PC-9 (cell line): Measurements from ENCODE around the gene SLC22A31. TPM values are rescaled to one million over a fixed set of nuclear protein-coding genes. Genes with fewer than 3 reads are reported as not detected.

Experiments used
- BruUV-seq: library from RNA; stranded (reverse); fragments of 400-500 nt; replicated peaks from 2 replicates; lab custom pipeline; 2021; lab: Mats Ljungman, UMichigan
- CTCF ChIA-PET: fragments of 300-600 bp; sonication (Branson Sonifier 250); formaldehyde crosslinking; loops from one replicate; lab custom pipeline; 2022; ENCODE audit warnings: antibody characterized with exemption; lab: Charles Lee
- POLR2A ChIA-PET: fragments of 300-600 bp; sonication (Branson Sonifier 250); formaldehyde crosslinking; loops from one replicate; lab custom pipeline; 2022; ENCODE audit warnings: antibody characterized with exemption; ENCODE audit not compliant: unreplicated experiment; lab: Charles Lee
- DNase-seq, 2 experiments: peaks; one replicate each; pipeline versions ENCODE4 v3.0.0 to v3.0.0-alpha.2; 2015 to 2022; ENCODE audit warnings: mixed read lengths in 1 of 2
- H2AFZ ChIP-seq: fragments of 200-600 bp; sonication (generic); 2 replicates; pipeline ENCODE4 v1.8.1; 2017; ENCODE audit warnings: antibody characterized with exemption
- H3F3A ChIP-seq: fragments of 200-600 bp; sonication (generic); 2 replicates; pipeline ENCODE4 v1.8.1; 2017; ENCODE audit warnings: antibody characterized with exemption, mild to moderate bottlenecking, low read depth; ENCODE audit not compliant: insufficient read depth
- H3K27ac ChIP-seq: fragments of 200-600 bp; sonication (generic); 2 replicates; pipeline ENCODE4 v1.6.1; 2016; ENCODE audit warnings: mixed run types
- H3K27me3 ChIP-seq: fragments of 200-600 bp; sonication (generic); 2 replicates; pipeline ENCODE4 v1.6.1; 2016; ENCODE audit warnings: low read depth, mixed run types; ENCODE audit not compliant: insufficient read depth
- H3K36me3 ChIP-seq: fragments of 200-600 bp; sonication (generic); 2 replicates; pipeline ENCODE4 v1.6.1; 2016; ENCODE audit warnings: low read depth, mixed run types
- H3K4me1 ChIP-seq: fragments of 200-600 bp; sonication (generic); replicated peaks from 2 replicates; pipeline ENCODE4 v1.6.1; 2016; ENCODE audit warnings: mixed run types; ENCODE audit not compliant: insufficient read depth
- H3K4me2 ChIP-seq: fragments of 200-600 bp; sonication (generic); 2 replicates; pipeline ENCODE4 v1.6.1; 2017; ENCODE audit warnings: mixed run types
- H3K4me3 ChIP-seq: fragments of 200-600 bp; sonication (generic); 2 replicates; pipeline ENCODE4 v1.6.1; 2016; ENCODE audit warnings: mixed run types
- H3K79me2 ChIP-seq: fragments of 200-600 bp; sonication (generic); 2 replicates; pipeline ENCODE4 v1.6.1; 2017; ENCODE audit warnings: low read depth, mixed run types
- H3K9me2 ChIP-seq: fragments of 200-600 bp; sonication (generic); 2 replicates; pipeline ENCODE4 v1.8.1; 2017; ENCODE audit warnings: mild to moderate bottlenecking; ENCODE audit not compliant: insufficient read depth
- H3K9me3 ChIP-seq: fragments of 200-600 bp; sonication (generic); 2 replicates; pipeline ENCODE4 v1.8.1; 2016; ENCODE audit warnings: low read depth; ENCODE audit not compliant: insufficient read depth
- H4K20me1 ChIP-seq: fragments of 200-600 bp; sonication (generic); 2 replicates; pipeline ENCODE4 v1.8.1; 2017; ENCODE audit not compliant: insufficient read depth
- EZH2 ChIP-seq: fragments of 200-600 bp; sonication (generic); IDR thresholded peaks from 2 replicates; pipeline ENCODE4 v1.8.0; 2017; ENCODE audit warnings: antibody characterized with exemption, low read depth
- intact Hi-C: fragments of 100-400 bp; cut with micrococcal nuclease; formaldehyde crosslinking; loops from one replicate; pipeline ENCODE4 v1.10.0; 2022; ENCODE audit not compliant: unreplicated experiment
- total RNA-seq: library from RNA; stranded (reverse); gene quantifications from 2 replicates; pipeline ENCODE4 v1.2.3, GENCODE V29; 2021
- TF ChIP-seq, protein P1 (sequence below): fragments of 200-600 bp; sonication (generic); conservative IDR thresholded peaks from 2 replicates; pipeline ENCODE4 v1.6.1; 2017; ENCODE audit warnings: mixed run types, antibody characterized with exemption, mild to moderate bottlenecking, moderate library complexity

SLC22A31 gene
- total RNA-seq, 1 experiment from 2014 or later, result 2.5 TPM

DNA sequence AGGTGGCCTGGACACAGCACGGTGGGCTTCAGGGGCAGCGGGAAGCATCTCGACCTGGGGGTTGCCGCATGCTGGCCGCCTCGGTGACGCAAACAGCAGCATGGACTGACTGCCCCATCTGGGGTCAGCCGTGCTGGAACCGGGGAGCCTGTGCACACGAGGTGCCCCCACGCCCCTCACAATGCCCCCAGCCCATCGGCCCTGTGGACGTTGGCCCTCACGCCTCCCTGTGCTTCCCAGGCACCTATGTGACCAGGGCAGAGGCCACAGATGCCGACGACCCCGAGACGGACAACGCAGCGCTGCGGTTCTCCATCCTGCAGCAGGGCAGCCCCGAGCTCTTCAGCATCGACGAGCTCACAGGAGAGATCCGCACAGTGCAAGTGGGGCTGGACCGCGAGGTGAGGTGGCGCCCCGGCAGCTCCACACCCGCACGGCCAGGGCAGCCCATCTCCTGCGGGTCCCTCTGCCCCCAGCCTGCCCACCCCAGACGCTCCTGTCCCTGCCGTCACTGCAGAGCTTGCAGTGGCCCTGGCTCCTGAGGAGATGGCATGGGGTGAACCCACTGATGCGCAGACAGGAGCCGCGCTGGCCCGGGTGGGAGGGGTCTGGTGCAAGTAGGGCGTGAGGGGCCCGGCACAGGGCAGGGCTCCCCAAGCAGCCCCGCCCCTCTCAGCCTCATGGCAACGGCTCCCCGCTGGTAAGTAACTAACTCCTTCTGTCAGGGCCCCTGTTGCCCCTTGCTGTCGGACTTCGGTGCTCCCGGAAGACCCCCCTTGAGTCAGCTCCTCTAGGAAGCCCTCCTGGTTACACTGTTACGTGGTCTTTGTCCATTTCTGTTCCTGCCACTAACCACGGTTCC lies 15.2 kb downstream of the SLC22A31 start:
- BruUV-seq, result no TSS peak
- intact Hi-C loops, result no loop called here
- Histone ChIP-seq H3K36me3 (no peaks in the 10 kb centered on the region), H3K27ac (no peak overlapping the region), H4K20me1 (no peaks in the 10 kb centered on the region), H2AFZ (no peak overlapping the region), H3K4me2 (no peak overlapping the region), H3K4me3 (no peak overlapping the region), H3K9me3 (no peaks in the 10 kb centered on the region), H3K79me2 (no peaks in the 10 kb centered on the region), H3K4me1 (no peaks in the 10 kb centered on the region), H3F3A (peaks cover 9% of the 10 kb centered on the region; the same call in 1 of the 2 replicates), H3K27me3 (peaks cover 7% of the 10 kb centered on the region; the same call in 1 of the 2 replicates), H3K9me2 (no peaks in the 10 kb centered on the region)
- ChIA-PET POLR2A (no interaction called here), CTCF (no interaction called here)
- TF ChIP-seq, protein P1, sequence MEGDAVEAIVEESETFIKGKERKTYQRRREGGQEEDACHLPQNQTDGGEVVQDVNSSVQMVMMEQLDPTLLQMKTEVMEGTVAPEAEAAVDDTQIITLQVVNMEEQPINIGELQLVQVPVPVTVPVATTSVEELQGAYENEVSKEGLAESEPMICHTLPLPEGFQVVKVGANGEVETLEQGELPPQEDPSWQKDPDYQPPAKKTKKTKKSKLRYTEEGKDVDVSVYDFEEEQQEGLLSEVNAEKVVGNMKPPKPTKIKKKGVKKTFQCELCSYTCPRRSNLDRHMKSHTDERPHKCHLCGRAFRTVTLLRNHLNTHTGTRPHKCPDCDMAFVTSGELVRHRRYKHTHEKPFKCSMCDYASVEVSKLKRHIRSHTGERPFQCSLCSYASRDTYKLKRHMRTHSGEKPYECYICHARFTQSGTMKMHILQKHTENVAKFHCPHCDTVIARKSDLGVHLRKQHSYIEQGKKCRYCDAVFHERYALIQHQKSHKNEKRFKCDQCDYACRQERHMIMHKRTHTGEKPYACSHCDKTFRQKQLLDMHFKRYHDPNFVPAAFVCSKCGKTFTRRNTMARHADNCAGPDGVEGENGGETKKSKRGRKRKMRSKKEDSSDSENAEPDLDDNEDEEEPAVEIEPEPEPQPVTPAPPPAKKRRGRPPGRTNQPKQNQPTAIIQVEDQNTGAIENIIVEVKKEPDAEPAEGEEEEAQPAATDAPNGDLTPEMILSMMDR, result no peak
- DNase-seq, result no peak

DNA sequence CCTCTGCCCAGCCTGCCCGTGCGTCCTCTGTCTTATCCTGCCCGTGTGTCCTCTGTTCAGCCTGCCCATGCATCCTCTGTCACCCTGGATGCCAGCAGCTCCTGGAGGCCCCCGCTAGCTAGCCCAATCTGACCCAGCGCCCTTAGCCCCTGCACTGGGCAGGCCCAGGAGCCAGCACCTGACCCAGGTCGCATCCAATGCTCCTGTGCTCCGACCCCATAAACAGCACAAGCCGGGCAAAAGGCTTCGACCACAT lies 15.7 kb downstream of the SLC22A31 start:
- Histone ChIP-seq H3K4me1 (no peaks in the 10 kb centered on the region), H3F3A (peaks cover 4% of the 10 kb centered on the region; the same call in 1 of the 2 replicates), H3K27ac (no peak overlapping the region), H3K36me3 (no peaks in the 10 kb centered on the region), H3K4me2 (no peak overlapping the region), H3K9me2 (no peaks in the 10 kb centered on the region), H3K79me2 (no peaks in the 10 kb centered on the region), H3K4me3 (no peak overlapping the region), H2AFZ (no peak overlapping the region), H4K20me1 (no peaks in the 10 kb centered on the region; the same call in 1 of the 2 replicates), H3K9me3 (no peaks in the 10 kb centered on the region), H3K27me3 (peaks cover 7% of the 10 kb centered on the region; the same call in 1 of the 2 replicates)
- BruUV-seq, result no TSS peak
- ChIA-PET POLR2A (no interaction called here), CTCF (no interaction called here)
- DNase-seq, result no peak
- TF ChIP-seq, protein P1, result no peak
- no peak for TF ChIP-seq EZH2
- intact Hi-C loops, result no loop called here

DNA sequence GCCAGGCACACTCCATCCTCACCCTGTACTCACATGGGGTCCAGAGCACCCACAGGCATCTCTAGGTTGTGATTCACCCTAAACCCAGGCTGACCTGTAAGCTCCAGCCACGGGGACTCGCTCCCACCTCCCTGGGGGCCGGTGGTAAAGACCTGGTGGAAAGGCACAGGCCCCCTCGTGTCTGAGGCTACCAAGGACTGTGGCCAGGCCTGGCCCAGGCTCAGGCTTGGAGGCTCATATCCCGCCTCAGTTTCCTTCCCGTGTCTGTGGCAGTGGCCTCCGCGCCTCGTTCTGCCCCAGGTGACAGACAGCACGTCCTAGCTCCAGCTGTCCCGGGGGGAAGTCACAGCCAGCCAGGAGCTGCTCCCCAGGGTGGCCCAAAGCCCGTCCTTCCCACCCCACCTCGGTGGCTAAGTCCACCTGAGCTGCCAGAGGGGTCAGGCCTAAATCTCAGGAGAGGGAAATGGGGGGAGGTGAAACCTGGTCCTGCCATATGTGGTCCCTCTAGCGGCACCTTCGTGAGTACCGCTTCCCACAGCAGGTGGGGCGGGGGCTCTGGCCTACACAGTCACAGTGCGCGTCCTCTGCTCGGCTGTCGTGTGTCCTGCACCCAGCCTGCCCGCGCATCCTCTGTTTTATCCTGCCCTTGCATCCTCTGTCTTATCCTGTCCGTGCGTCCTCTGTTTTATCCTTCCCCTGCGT lies 16.2 kb downstream of the SLC22A31 start:
- no peaks in the 10 kb centered on the region for H3K36me3 ChIP-seq
- CTCF ChIA-PET, result no interaction called here

More for the DNA sequence above, 16.2 kb downstream of the SLC22A31 start:
- Histone ChIP-seq H2AFZ (no peak overlapping the region), H3K27ac (no peak overlapping the region), H3K4me3 (no peak overlapping the region), H3K9me2 (no peaks in the 10 kb centered on the region), H3K9me3 (no peaks in the 10 kb centered on the region), H3K79me2 (no peaks in the 10 kb centered on the region), H3F3A (no peaks in the 10 kb centered on the region), H4K20me1 (no peaks in the 10 kb centered on the region; the same call in 1 of the 2 replicates), H3K4me2 (no peak overlapping the region), H3K4me1 (no peaks in the 10 kb centered on the region), H3K27me3 (peaks cover 7% of the 10 kb centered on the region; the same call in 1 of the 2 replicates)
- no TSS peak for BruUV-seq
- POLR2A ChIA-PET, result no interaction called here
- TF ChIP-seq EZH2, result no peak
- TF ChIP-seq, protein P1, result no peak
- intact Hi-C loops, result no loop called here
- DNase-seq, result no peak
